Nephron progenitor cell (in vitro differentiated cells): ENCODE measurements around the gene CLEC16A.

Experiments used
- DNase-seq: peaks from one replicate; pipeline ENCODE4 v3.0.0; 2021
- H3K27ac Mint-ChIP-seq: 2 replicates; pipeline ENCODE4 v1.8.0; 2021; ENCODE audit warnings: mild to moderate bottlenecking, moderate library complexity, mixed read lengths
- H3K27me3 Mint-ChIP-seq: 2 replicates; pipeline ENCODE4 v1.8.0; 2021; ENCODE audit warnings: mild to moderate bottlenecking, low read depth, mixed read lengths; ENCODE audit not compliant: poor library complexity
- H3K36me3 Mint-ChIP-seq: 2 replicates; pipeline ENCODE4 v1.8.0; 2021; ENCODE audit warnings: low read depth, mixed read lengths
- H3K4me1 Mint-ChIP-seq: 2 replicates; pipeline ENCODE4 v1.8.0; 2021; ENCODE audit warnings: mixed read lengths
- H3K4me3 Mint-ChIP-seq: 2 replicates; pipeline ENCODE4 v1.8.0; 2021; ENCODE audit warnings: mild to moderate bottlenecking, moderate library complexity, mixed read lengths
- H3K9me3 Mint-ChIP-seq: 2 replicates; pipeline ENCODE4 v1.8.0; 2021; ENCODE audit warnings: mild to moderate bottlenecking, moderate library complexity, mixed read lengths
- CTCF ChIP-seq: fragments of 200-600 bp; sonication (generic); IDR thresholded peaks from 2 replicates; pipeline ENCODE4 v1.5.0; 2021; ENCODE audit warnings: antibody characterized with exemption

Gene CLEC16A

GRCh38 chr16:11149011-11149616 is 204.8 kb downstream of the CLEC16A start:
- no peak overlapping the region for H3K27ac Mint-ChIP-seq
- DNase-seq: no peak
- no peak for TF ChIP-seq CTCF
- peaks cover 8% of the 10 kb centered on the region for H3K36me3 Mint-ChIP-seq
- H3K9me3 Mint-ChIP-seq: no peaks in the 10 kb centered on the region
- H3K27me3 Mint-ChIP-seq: peaks cover 23% of the 10 kb centered on the region
- H3K4me1 Mint-ChIP-seq: peaks cover 40% of the 10 kb centered on the region
- H3K4me3 Mint-ChIP-seq: no peak overlapping the region

- H3K4me3 Mint-ChIP-seq: no peak overlapping the region
- no peak for TF ChIP-seq CTCF
- H3K36me3 Mint-ChIP-seq: peaks cover 8% of the 10 kb centered on the region
- no peak for DNase-seq
- no peak overlapping the region for H3K27ac Mint-ChIP-seq
- peaks cover 34% of the 10 kb centered on the region for H3K4me1 Mint-ChIP-seq
- H3K9me3 Mint-ChIP-seq: no peaks in the 10 kb centered on the region
- peaks cover 29% of the 10 kb centered on the region for H3K27me3 Mint-ChIP-seq
Measured at GRCh38 chr16:11150190-11150589, 205.8 kb downstream of the CLEC16A start.

GRCh38 chr16:11151156-11151884 is 207.0 kb downstream of the CLEC16A start:
- no peak overlapping the region for H3K27ac Mint-ChIP-seq
- H3K27me3 Mint-ChIP-seq: peaks cover 29% of the 10 kb centered on the region
- no peaks in the 10 kb centered on the region for H3K9me3 Mint-ChIP-seq
- peaks cover 8% of the 10 kb centered on the region for H3K36me3 Mint-ChIP-seq
- no peak for TF ChIP-seq CTCF
- H3K4me3 Mint-ChIP-seq: no peak overlapping the region
- H3K4me1 Mint-ChIP-seq: peaks cover 34% of the 10 kb centered on the region
- no peak for DNase-seq

GRCh38 chr16:11151885-11152629 is 207.7 kb downstream of the CLEC16A start:
- no peak for DNase-seq
- H3K27ac Mint-ChIP-seq: no peak overlapping the region
- H3K36me3 Mint-ChIP-seq: peaks cover 8% of the 10 kb centered on the region
- no peak for TF ChIP-seq CTCF
- no peaks in the 10 kb centered on the region for H3K9me3 Mint-ChIP-seq
- no peak overlapping the region for H3K4me3 Mint-ChIP-seq
- peaks cover 29% of the 10 kb centered on the region for H3K27me3 Mint-ChIP-seq
- H3K4me1 Mint-ChIP-seq: peaks cover 41% of the 10 kb centered on the region

- H3K27me3 Mint-ChIP-seq: peaks cover 25% of the 10 kb centered on the region
Measured at GRCh38 chr16:11152677-11153331, 208.4 kb downstream of the CLEC16A start.

More at GRCh38 chr16:11152677-11153331, 208.4 kb downstream of the CLEC16A start:
- no peak overlapping the region for H3K27ac Mint-ChIP-seq
- H3K4me1 Mint-ChIP-seq: peaks cover 49% of the 10 kb centered on the region
- no peak for DNase-seq
- no peaks in the 10 kb centered on the region for H3K9me3 Mint-ChIP-seq
- H3K36me3 Mint-ChIP-seq: peaks cover 8% of the 10 kb centered on the region
- no peak overlapping the region for H3K4me3 Mint-ChIP-seq
- no peak for TF ChIP-seq CTCF
